H1 (cell line): ENCODE data around the gene ITGB2. TPM values are rescaled to one million over a fixed set of nuclear protein-coding genes. Genes with fewer than 3 reads are reported as not detected.

Experiments used
- CTCF ChIA-PET: fragments of 300-600 bp; sonication (Branson Sonifier 250); formaldehyde crosslinking; loops from one replicate; lab custom pipeline; 2021; ENCODE audit not compliant: partially characterized antibody; lab: Charles Lee
- POLR2A ChIA-PET: fragments of 300-600 bp; sonication (Branson Sonifier 250); formaldehyde crosslinking; loops from one replicate; lab custom pipeline; 2021; ENCODE audit warnings: inconsistent platforms; ENCODE audit not compliant: partially characterized antibody; lab: Charles Lee
- DNase-seq, 2 experiments: peaks; one replicate each; pipeline versions ENCODE4 v3.0.0 to v3.0.0-alpha.2; 2010 to 2022; ENCODE audit warnings: low spot score in 2 of 2, low read depth in 1 of 2, mixed read lengths in 1 of 2
- FAIRE-seq: peaks from 2 replicates; lab custom pipeline; 2011; peaks lifted over from hg19 to GRCh38; lab: Jason Lieb, UNC
- H2AFZ ChIP-seq: 2 replicates; pipeline ENCODE4 v1.8.1; 2012; ENCODE audit warnings: low read length, inconsistent platforms
- H2AK5ac ChIP-seq: 2 replicates; pipeline ENCODE4 v1.6.1; 2013; ENCODE audit warnings: low read depth, low read length
- H2BK120ac ChIP-seq: replicated peaks from 2 replicates; pipeline ENCODE3; 2013; ENCODE audit warnings: low read depth, low read length, inconsistent platforms
- H2BK12ac ChIP-seq: 2 replicates; pipeline ENCODE4 v1.6.1; 2013; ENCODE audit warnings: low read depth, low read length
- H2BK15ac ChIP-seq: 2 replicates; pipeline ENCODE4 v1.6.1; 2013; ENCODE audit warnings: low read length
- H2BK20ac ChIP-seq: 2 replicates; pipeline ENCODE4 v1.6.1; 2013; ENCODE audit warnings: low read length
- H2BK5ac ChIP-seq: 2 replicates; pipeline ENCODE4 v1.6.1; 2013; ENCODE audit warnings: low read depth, low read length
- H3K14ac ChIP-seq: 2 replicates; pipeline ENCODE4 v1.6.1; 2013; ENCODE audit warnings: inconsistent platforms; ENCODE audit not compliant: insufficient read length
- H3K18ac ChIP-seq: 2 replicates; pipeline ENCODE4 v1.6.1; 2013; ENCODE audit warnings: low read length; ENCODE audit errors: extremely low read depth
- H3K23ac ChIP-seq: 2 replicates; pipeline ENCODE4 v1.6.1; 2013; ENCODE audit warnings: inconsistent platforms; ENCODE audit not compliant: insufficient read length
- H3K23me2 ChIP-seq: 2 replicates; pipeline ENCODE4 v1.6.1; 2013; ENCODE audit warnings: low read depth, low read length
- H3K27ac ChIP-seq: 2 replicates; pipeline ENCODE4 v1.6.1; 2011; ENCODE audit warnings: low read depth, low read length, inconsistent platforms
- H3K27me3 ChIP-seq, 4 experiments: replicated peaks in 1 of 4; 1 replicate in 1 of 4; 2 replicates in 3 of 4; pipeline versions ENCODE4 v1.6.1 to v1.8.1; 2011 to 2013; ENCODE audit warnings: low read length in 3 of 4, mild to moderate bottlenecking in 3 of 4, inconsistent platforms in 2 of 4, mixed read lengths in 2 of 4, moderate library complexity in 1 of 4; ENCODE audit not compliant: control insufficient read depth in 3 of 4, insufficient read depth in 3 of 4; ENCODE audit errors: extremely low read depth in 1 of 4
- H3K36me3 ChIP-seq, 4 experiments: 2 replicates each; pipeline versions ENCODE4 v1.6.1 to v1.8.1; 2011 to 2013; ENCODE audit warnings: mild to moderate bottlenecking in 4 of 4, low read length in 3 of 4, moderate library complexity in 2 of 4, control low read depth in 1 of 4, inconsistent platforms in 1 of 4; ENCODE audit not compliant: insufficient read depth in 4 of 4, control insufficient read depth in 2 of 4
- H3K4ac ChIP-seq: replicated peaks from 2 replicates; pipeline ENCODE3; 2013; ENCODE audit warnings: low read length, low read depth, mixed read lengths, inconsistent platforms; ENCODE audit not compliant: insufficient read length
- H3K4me1 ChIP-seq, 4 experiments: replicated peaks in 1 of 4; 1 replicate in 1 of 4; 2 replicates in 3 of 4; pipeline versions ENCODE4 v1.6.1 to v1.8.1; 2011 to 2013; ENCODE audit warnings: low read length in 3 of 4, inconsistent platforms in 2 of 4, mixed read lengths in 1 of 4; ENCODE audit not compliant: insufficient read depth in 4 of 4, control insufficient read depth in 3 of 4
- H3K4me2 ChIP-seq, 2 experiments: 2 replicates each; pipeline versions ENCODE4 v1.6.1 to v1.8.1; 2011 to 2013; ENCODE audit warnings: low read depth in 2 of 2, low read length in 2 of 2, control low read depth in 1 of 2, inconsistent platforms in 1 of 2, mild to moderate bottlenecking in 1 of 2; ENCODE audit not compliant: insufficient read depth in 1 of 2
- H3K4me3 ChIP-seq, 4 experiments: fragments of 200-600, 300-600 bp in 1 of 4; sonication (generic), shearing (Covaris generic), sonication (Bioruptor Twin) in 1 of 4; 2 replicates each; pipeline versions ENCODE4 v1.5.1 to v1.8.1; 2011 to 2016; ENCODE audit warnings: low read length in 4 of 4, low read depth in 3 of 4, control low read depth in 2 of 4, inconsistent platforms in 2 of 4, mild to moderate bottlenecking in 2 of 4, mixed read lengths in 1 of 4, moderate library complexity in 1 of 4; ENCODE audit not compliant: insufficient read depth in 2 of 4; ENCODE audit errors: extremely low read depth in 1 of 4
- H3K56ac ChIP-seq: replicated peaks from 2 replicates; pipeline ENCODE3; 2013; ENCODE audit warnings: low read depth, mild to moderate bottlenecking, mixed read lengths, low read length, inconsistent platforms; ENCODE audit not compliant: insufficient read length
- H3K79me1 ChIP-seq: 2 replicates; pipeline ENCODE4 v1.6.1; 2013; ENCODE audit warnings: low read depth, low read length, control low read depth
- H3K79me2 ChIP-seq, 2 experiments: 2 replicates each; pipeline versions ENCODE4 v1.6.1 to v1.8.1; 2012 to 2013; ENCODE audit warnings: low read length in 2 of 2, mild to moderate bottlenecking in 2 of 2, inconsistent platforms in 1 of 2; ENCODE audit not compliant: insufficient read depth in 2 of 2, control insufficient read depth in 1 of 2
- H3K9ac ChIP-seq, 4 experiments: replicated peaks in 1 of 4; 1 replicate in 1 of 4; 2 replicates in 3 of 4; pipeline versions ENCODE4 v1.6.1 to v1.8.1; 2011 to 2013; ENCODE audit warnings: low read depth in 3 of 4, low read length in 3 of 4, control low read depth in 2 of 4, mild to moderate bottlenecking in 2 of 4, moderate library complexity in 2 of 4, inconsistent platforms in 1 of 4; ENCODE audit errors: extremely low read depth in 1 of 4
- H3K9me3 ChIP-seq, 2 experiments: 2 replicates each; pipeline versions ENCODE4 v1.6.1 to v1.8.1; 2012 to 2013; ENCODE audit warnings: mild to moderate bottlenecking in 2 of 2, moderate library complexity in 2 of 2, control low read depth in 1 of 2, inconsistent platforms in 1 of 2, low read depth in 1 of 2, low read length in 1 of 2, mixed read lengths in 1 of 2; ENCODE audit not compliant: insufficient read depth in 2 of 2
- H4K20me1 ChIP-seq, 2 experiments: replicated peaks in 1 of 2; 2 replicates each; pipeline versions ENCODE3 to v1.8.1; 2011 to 2013; ENCODE audit warnings: inconsistent platforms in 2 of 2, low read length in 2 of 2, mild to moderate bottlenecking in 1 of 2; ENCODE audit not compliant: insufficient read depth in 2 of 2, control insufficient read depth in 1 of 2
- H4K5ac ChIP-seq: 2 replicates; pipeline ENCODE4 v1.6.1; 2013; ENCODE audit warnings: low read length, low read depth, mixed read lengths, inconsistent platforms; ENCODE audit not compliant: insufficient read length
- H4K8ac ChIP-seq: 2 replicates; pipeline ENCODE4 v1.8.0; 2013; ENCODE audit warnings: mild to moderate bottlenecking, moderate library complexity, low read length, inconsistent platforms; ENCODE audit not compliant: insufficient read depth; ENCODE audit errors: extremely low read depth
- H4K91ac ChIP-seq: replicated peaks from 2 replicates; pipeline ENCODE3; 2013; ENCODE audit warnings: low read length, mixed read lengths, inconsistent platforms; ENCODE audit not compliant: insufficient read length
- CBX5 ChIP-seq: fragments of 300-800, 300-1000 bp; sonication (generic); IDR thresholded peaks from 2 replicates; pipeline ENCODE4 v1.7.1; 2016; ENCODE audit warnings: antibody characterized with exemption, low read length, low read depth
- CHD2 ChIP-seq: IDR thresholded peaks from 2 replicates; pipeline ENCODE4 v1.6.1; 2012; ENCODE audit warnings: low read length, improper control_type of control experiment
- CREB1 ChIP-seq: IDR thresholded peaks from 2 replicates; pipeline ENCODE4 v1.6.1; 2012; ENCODE audit warnings: inconsistent platforms
- FOSL1 ChIP-seq: IDR thresholded peaks from 2 replicates; pipeline ENCODE4 v1.6.1; 2011; ENCODE audit warnings: mild to moderate bottlenecking, low read depth, low read length, moderate library complexity; ENCODE audit not compliant: insufficient read depth
- MAFK ChIP-seq: IDR thresholded peaks from 2 replicates; pipeline ENCODE4 v1.6.1; 2012; ENCODE audit warnings: low read depth, mild to moderate bottlenecking, improper control_type of control experiment, low read length
- NRF1 ChIP-seq: IDR thresholded peaks from 2 replicates; pipeline ENCODE4 v1.6.1; 2011; ENCODE audit warnings: mild to moderate bottlenecking, low read depth, low read length, improper control_type of control experiment
- PHF8 ChIP-seq: fragments of 200-600 bp; sonication (generic); conservative IDR thresholded peaks from 2 replicates; pipeline ENCODE4 v1.7.1; 2012; ENCODE audit warnings: low read depth, mild to moderate bottlenecking, inconsistent platforms, low read length, moderate library complexity
- POU5F1 ChIP-seq: IDR thresholded peaks from 2 replicates; pipeline ENCODE4 v1.6.1; 2011; ENCODE audit warnings: low read depth, mild to moderate bottlenecking, low read length, moderate library complexity
- RXRA ChIP-seq: IDR thresholded peaks from 2 replicates; pipeline ENCODE4 v1.6.1; 2011; ENCODE audit warnings: low read depth, mild to moderate bottlenecking, low read length, moderate library complexity; ENCODE audit not compliant: insufficient read depth
- SIN3A ChIP-seq, 2 experiments: IDR thresholded peaks in 1 of 2; conservative IDR thresholded peaks in 1 of 2; 2 replicates each; pipeline ENCODE4 v1.6.1; 2011 to 2012; ENCODE audit warnings: low read length in 2 of 2, improper control_type of control experiment in 1 of 2, low read depth in 1 of 2, mild to moderate bottlenecking in 1 of 2
- SP1 ChIP-seq: IDR thresholded peaks from 2 replicates; pipeline ENCODE4 v1.6.1; 2011; ENCODE audit warnings: low read depth, low read length
- SP2 ChIP-seq: IDR thresholded peaks from 2 replicates; pipeline ENCODE4 v1.6.1; 2012; ENCODE audit warnings: mild to moderate bottlenecking, low read length, inconsistent platforms
- WGBS, 2 experiments: shearing (Covaris generic) in 1 of 2; methylation state at CpG; one replicate each; pipeline versions ENCODE4 v1.1.6 to v1.1.7; 2013 to 2015; ENCODE audit warnings: low lambda C conversion rate in 2 of 2, mixed read lengths in 2 of 2, inconsistent platforms in 1 of 2, low coverage in 1 of 2, missing lambda C conversion rate in 1 of 2; ENCODE audit not compliant: insufficient replicate concordance in 2 of 2, insufficient coverage in 1 of 2, insufficient read length in 1 of 2; ENCODE audit errors: extremely low coverage in 1 of 2, missing lambda C conversion rate in 1 of 2; 5-methylcytosine and 5-hydroxymethylcytosine counted together
- polyA plus RNA-seq, 7 experiments: library from polyadenylated mRNA; depleted of rRNA in 3 of 7; stranded (reverse) in 5 of 7; unstranded in 2 of 7; fragments of >200 nt in 5 of 7; fragments of 200-250 nt in 2 of 7; gene quantifications; 1 replicate in 5 of 7; 2 replicates in 1 of 7; 4 replicates in 1 of 7; pipeline versions ENCODE4 v1.2.1 to v1.2.3, GENCODE V29; 2011 to 2013; ENCODE audit warnings: missing spikeins in 2 of 7, mixed read lengths in 2 of 7
- total RNA-seq: library from RNA; stranded (reverse); fragmentation: NEBNext Ultra II Directional; extraction: Animal tissue kit (Norgen Biotek cat#: 25700); gene quantifications from 2 replicates; pipeline ENCODE4 v1.2.1, GENCODE V29; 2021
- TF ChIP-seq, protein P1 (sequence below): IDR thresholded peaks from 2 replicates; pipeline ENCODE4 v1.6.1; 2011; ENCODE audit warnings: low read depth, mild to moderate bottlenecking, low read length; ENCODE audit not compliant: insufficient read depth

Gene ITGB2
- total and polyA plus RNA-seq, 2 of the 8 experiments (the other 6 are each of a cell fraction or from before 2014, with no cell fraction given) = 0.24 to 0.63 TPM

DNA sequence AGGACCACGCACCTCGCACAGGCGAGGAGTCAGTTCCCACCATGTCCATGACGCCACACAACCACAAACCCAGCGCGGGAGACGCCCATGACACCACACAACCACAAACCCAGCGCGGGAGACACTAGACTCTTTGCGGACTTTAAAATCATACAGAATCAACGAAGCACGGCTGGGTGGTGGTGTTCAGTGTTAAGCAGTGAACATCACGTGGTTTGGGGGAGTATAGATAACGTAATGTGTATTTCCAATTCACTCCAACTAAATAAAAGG, 66.4 kb downstream of the ITGB2 start:
- H3K4me1 ChIP-seq = no peaks in the 10 kb centered on the region
- peaks cover 0 to 14% of the 10 kb centered on the region in 2 experiments; a peak in 1 of 4 replicates for H3K79me2 ChIP-seq
- no peak overlapping the region for H2AK5ac ChIP-seq
- no peak overlapping the region for H2BK20ac ChIP-seq
- H2BK15ac ChIP-seq = no peak overlapping the region
- H3K14ac ChIP-seq = no peak overlapping the region
- H4K91ac ChIP-seq = no peak overlapping the region
- H4K5ac ChIP-seq = no peak overlapping the region
- no peak overlapping the region for H3K23ac ChIP-seq
- peaks cover 16 to 55% (median 44%) of the 10 kb centered on the region in 4 experiments; a peak in 7 of 8 replicates for H3K36me3 ChIP-seq
- peaks cover 6% of the 10 kb centered on the region; the same call in 1 of the 2 replicates for H3K79me1 ChIP-seq
- H3K4me2 ChIP-seq = no peak overlapping the region
- 86% methylated on average over 14 of the region's 14 CpGs; no CpG with 5 or more reads in 1 of the 2 experiments for WGBS, 2 experiments
- H2BK120ac ChIP-seq = no peak overlapping the region
- H4K8ac ChIP-seq = no peak overlapping the region
- POLR2A ChIA-PET = interaction anchor here (0.9 to 1.5 kb wide), 3 partner anchors 18 to 55 kb away, joined by 3 to 6 read pairs (median 3); partner anchors contain the start of gene PTTG1IP
- no peak overlapping the region for H2AFZ ChIP-seq
- DNase-seq = no peak
- no peaks in the 10 kb centered on the region for H3K27me3 ChIP-seq
- H3K18ac ChIP-seq = no peak overlapping the region
- no peak overlapping the region for H3K27ac ChIP-seq
- no peak overlapping the region for H3K4ac ChIP-seq
- peaks cover 4 to 24% of the 10 kb centered on the region in 2 experiments for H4K20me1 ChIP-seq
- CTCF ChIA-PET = interaction anchor here (1.7 kb wide), 1 partner anchor 80 kb away, joined by 3 read pairs; no protein-coding TSS in a partner anchor
- no peak for FAIRE-seq
- H3K4me3 ChIP-seq = no peak overlapping the region
- no peaks in the 10 kb centered on the region for H3K23me2 ChIP-seq
- H3K56ac ChIP-seq = no peak overlapping the region
- no peak overlapping the region for H3K9ac ChIP-seq
- no peak overlapping the region for H2BK5ac ChIP-seq
- H2BK12ac ChIP-seq = no peak overlapping the region
- no peaks in the 10 kb centered on the region for H3K9me3 ChIP-seq
- TF ChIP-seq SIN3A (conservative IDR thresholded peaks at IDR 0.05 in 1 of 2, IDR thresholded peaks at IDR 0.05 in 1 of 2; ENCODE audit: low read depth in 1 of 2, low read length in 2 of 2) (no peak), CHD2 (no peak), CREB1 (no peak), NRF1 (no peak), MAFK (no peak), SP1 (no peak), FOSL1 (no peak), PHF8 (no peak), CBX5 (no peak), SP2 (no peak), POU5F1 (no peak), RXRA (no peak)
- TF ChIP-seq, protein P1, sequence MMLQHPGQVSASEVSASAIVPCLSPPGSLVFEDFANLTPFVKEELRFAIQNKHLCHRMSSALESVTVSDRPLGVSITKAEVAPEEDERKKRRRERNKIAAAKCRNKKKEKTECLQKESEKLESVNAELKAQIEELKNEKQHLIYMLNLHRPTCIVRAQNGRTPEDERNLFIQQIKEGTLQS = no peak
